ENCODE measurements around the gene EPN2.
A peak's percentile ranks its signal among the peaks of the same experiment; 100 is the strongest.

The EPN2 gene

GRCh38 chr17:19331543-19332245 lies 94.5 kb downstream of the EPN2 start:
- Mint-ChIP-seq H3K4me3 (no peak overlapping the region), H3K27ac (no peak overlapping the region), H3K36me3 (peaks cover 20% of the 10 kb centered on the region), H3K4me1 (peaks cover 7% of the 10 kb centered on the region), H3K27me3 (peaks cover under 1% of the 10 kb centered on the region), H3K9me3 (no peaks in the 10 kb centered on the region)
- no peak for ATAC-seq

GRCh38 chr17:19332371-19333131 lies 95.4 kb downstream of the EPN2 start:
- Mint-ChIP-seq H3K4me1 (peaks cover 13% of the 10 kb centered on the region), H3K27me3 (peaks cover 8% of the 10 kb centered on the region), H3K9me3 (no peaks in the 10 kb centered on the region), H3K27ac (no peak overlapping the region), H3K36me3 (peaks cover 20% of the 10 kb centered on the region), H3K4me3 (no peak overlapping the region)
- peak; percentile 52 for ATAC-seq

- no peak overlapping the region for H3K27ac Mint-ChIP-seq
- H3K36me3 Mint-ChIP-seq, result peaks cover 20% of the 10 kb centered on the region
- ATAC-seq, result no peak
- no peak overlapping the region for H3K4me3 Mint-ChIP-seq
- H3K27me3 Mint-ChIP-seq, result peaks cover 8% of the 10 kb centered on the region
- peaks cover 13% of the 10 kb centered on the region for H3K4me1 Mint-ChIP-seq
- H3K9me3 Mint-ChIP-seq, result no peaks in the 10 kb centered on the region
Measured at GRCh38 chr17:19333132-19333440, 95.9 kb downstream of the EPN2 start.

- ATAC-seq, result no peak
- Mint-ChIP-seq H3K27me3 (peaks cover 8% of the 10 kb centered on the region), H3K27ac (no peak overlapping the region), H3K36me3 (peaks cover 20% of the 10 kb centered on the region), H3K4me1 (peaks cover 13% of the 10 kb centered on the region), H3K4me3 (no peak overlapping the region), H3K9me3 (no peaks in the 10 kb centered on the region)
Measured at GRCh38 chr17:19333736-19334290, 96.6 kb downstream of the EPN2 start.

GRCh38 chr17:19334331-19334730 lies 97.2 kb downstream of the EPN2 start:
- ATAC-seq, result no peak
- Mint-ChIP-seq H3K36me3 (peaks cover 20% of the 10 kb centered on the region), H3K4me3 (no peak overlapping the region), H3K4me1 (peaks cover 13% of the 10 kb centered on the region), H3K9me3 (no peaks in the 10 kb centered on the region), H3K27ac (no peak overlapping the region), H3K27me3 (peaks cover 8% of the 10 kb centered on the region)

GRCh38 chr17:19335951-19336631 lies 98.9 kb downstream of the EPN2 start:
- Mint-ChIP-seq H3K36me3 (peaks cover 13% of the 10 kb centered on the region), H3K27me3 (peaks cover 11% of the 10 kb centered on the region), H3K9me3 (no peaks in the 10 kb centered on the region), H3K4me3 (no peak overlapping the region), H3K4me1 (peaks cover 13% of the 10 kb centered on the region), H3K27ac (no peak overlapping the region)
- ATAC-seq, result no peak

GRCh38 chr17:19336938-19337711 lies 100.0 kb downstream of the EPN2 start:
- Mint-ChIP-seq H3K4me1 (peaks cover 13% of the 10 kb centered on the region), H3K27ac (no peak overlapping the region), H3K36me3 (peaks cover 13% of the 10 kb centered on the region), H3K9me3 (no peaks in the 10 kb centered on the region), H3K4me3 (no peak overlapping the region), H3K27me3 (peaks cover 21% of the 10 kb centered on the region)
- ATAC-seq, result no peak

- no peak overlapping the region for H3K4me3 Mint-ChIP-seq
- no peaks in the 10 kb centered on the region for H3K9me3 Mint-ChIP-seq
- H3K36me3 Mint-ChIP-seq, result peaks cover 13% of the 10 kb centered on the region
- ATAC-seq, result no peak
- peaks cover 11% of the 10 kb centered on the region for H3K4me1 Mint-ChIP-seq
- peaks cover 24% of the 10 kb centered on the region for H3K27me3 Mint-ChIP-seq
- H3K27ac Mint-ChIP-seq, result no peak overlapping the region
Measured at GRCh38 chr17:19337712-19338023, 100.5 kb downstream of the EPN2 start.

GRCh38 chr17:19338031-19338990 lies 101.1 kb downstream of the EPN2 start:
- no peak overlapping the region for H3K4me3 Mint-ChIP-seq
- peaks cover 13% of the 10 kb centered on the region for H3K36me3 Mint-ChIP-seq
- peaks cover 24% of the 10 kb centered on the region for H3K27me3 Mint-ChIP-seq
- H3K27ac Mint-ChIP-seq, result no peak overlapping the region
- ATAC-seq, result peak; percentile 88
- no peaks in the 10 kb centered on the region for H3K9me3 Mint-ChIP-seq
- peaks cover 7% of the 10 kb centered on the region for H3K4me1 Mint-ChIP-seq

GRCh38 chr17:19339341-19339815 lies 102.2 kb downstream of the EPN2 start:
- H3K4me3 Mint-ChIP-seq, result no peak overlapping the region
- no peak overlapping the region for H3K27ac Mint-ChIP-seq
- peaks cover 24% of the 10 kb centered on the region for H3K27me3 Mint-ChIP-seq
- peaks cover 9% of the 10 kb centered on the region for H3K36me3 Mint-ChIP-seq
- no peaks in the 10 kb centered on the region for H3K9me3 Mint-ChIP-seq
- no peak for ATAC-seq
- peaks cover 7% of the 10 kb centered on the region for H3K4me1 Mint-ChIP-seq

GRCh38 chr17:19341211-19341631 lies 104.1 kb downstream of the EPN2 start:
- peaks cover 7% of the 10 kb centered on the region for H3K4me1 Mint-ChIP-seq
- no peak overlapping the region for H3K27ac Mint-ChIP-seq
- no peak overlapping the region for H3K4me3 Mint-ChIP-seq
- H3K27me3 Mint-ChIP-seq, result peaks cover 24% of the 10 kb centered on the region
- H3K36me3 Mint-ChIP-seq, result no peaks in the 10 kb centered on the region
- H3K9me3 Mint-ChIP-seq, result no peaks in the 10 kb centered on the region
- no peak for ATAC-seq

- H3K36me3 Mint-ChIP-seq, result no peaks in the 10 kb centered on the region
- peaks cover 11% of the 10 kb centered on the region for H3K4me1 Mint-ChIP-seq
- peaks cover 21% of the 10 kb centered on the region for H3K27me3 Mint-ChIP-seq
- no peak for ATAC-seq
- no peaks in the 10 kb centered on the region for H3K9me3 Mint-ChIP-seq
- no peak overlapping the region for H3K4me3 Mint-ChIP-seq
- peak overlapping the region; percentile 6 for H3K27ac Mint-ChIP-seq
Measured at GRCh38 chr17:19341641-19342610, 104.8 kb downstream of the EPN2 start.

GRCh38 chr17:19342611-19343255 lies 105.6 kb downstream of the EPN2 start:
- ATAC-seq, result no peak
- H3K36me3 Mint-ChIP-seq, result no peaks in the 10 kb centered on the region
- H3K27me3 Mint-ChIP-seq, result peaks cover 16% of the 10 kb centered on the region
- peaks cover 14% of the 10 kb centered on the region for H3K4me1 Mint-ChIP-seq
- H3K4me3 Mint-ChIP-seq, result no peak overlapping the region
- H3K9me3 Mint-ChIP-seq, result no peaks in the 10 kb centered on the region
- H3K27ac Mint-ChIP-seq, result no peak overlapping the region
